Lower leg skin (tissue), 3 donors: Measurements from ENCODE around the gene RAB3IP.

Experiments
- POLR2A ChIP-seq, 2 donors: fragments of 450-650 bp; IDR thresholded peaks; one replicate each; pipeline ENCODE4 v1.6.1; 2016 to 2017; ENCODE audit warnings: antibody characterized with exemption in 2 of 2, mild to moderate bottlenecking in 1 of 2, moderate library complexity in 1 of 2
- TF ChIP-seq, protein P1 (sequence below), 3 donors: fragments of 450-650 bp; IDR thresholded peaks; one replicate each; pipeline ENCODE4 v1.5.1; 2016; ENCODE audit warnings: antibody characterized with exemption in 3 of 3, mild to moderate bottlenecking in 3 of 3, moderate library complexity in 2 of 3

DNA sequence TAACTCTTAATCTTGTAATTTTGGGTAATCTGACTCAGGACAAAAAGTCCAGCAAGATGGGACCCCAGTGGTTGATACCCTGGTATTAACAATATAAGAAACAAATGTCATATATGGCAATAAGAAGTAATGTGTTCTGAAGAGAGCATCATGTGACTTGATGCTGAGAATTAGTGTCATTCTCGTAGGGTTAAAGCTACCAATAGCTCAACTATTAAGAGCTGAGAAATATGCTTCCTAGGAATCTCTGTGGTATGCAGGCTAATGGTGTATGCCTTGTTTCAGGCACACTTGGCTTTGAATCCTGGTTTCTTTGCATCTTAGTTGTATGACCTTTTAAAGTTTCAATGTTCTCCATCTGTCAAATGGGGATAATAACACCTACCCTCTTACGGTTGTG, 95.5 kb downstream of the RAB3IP start:
- TF ChIP-seq, protein P1, sequence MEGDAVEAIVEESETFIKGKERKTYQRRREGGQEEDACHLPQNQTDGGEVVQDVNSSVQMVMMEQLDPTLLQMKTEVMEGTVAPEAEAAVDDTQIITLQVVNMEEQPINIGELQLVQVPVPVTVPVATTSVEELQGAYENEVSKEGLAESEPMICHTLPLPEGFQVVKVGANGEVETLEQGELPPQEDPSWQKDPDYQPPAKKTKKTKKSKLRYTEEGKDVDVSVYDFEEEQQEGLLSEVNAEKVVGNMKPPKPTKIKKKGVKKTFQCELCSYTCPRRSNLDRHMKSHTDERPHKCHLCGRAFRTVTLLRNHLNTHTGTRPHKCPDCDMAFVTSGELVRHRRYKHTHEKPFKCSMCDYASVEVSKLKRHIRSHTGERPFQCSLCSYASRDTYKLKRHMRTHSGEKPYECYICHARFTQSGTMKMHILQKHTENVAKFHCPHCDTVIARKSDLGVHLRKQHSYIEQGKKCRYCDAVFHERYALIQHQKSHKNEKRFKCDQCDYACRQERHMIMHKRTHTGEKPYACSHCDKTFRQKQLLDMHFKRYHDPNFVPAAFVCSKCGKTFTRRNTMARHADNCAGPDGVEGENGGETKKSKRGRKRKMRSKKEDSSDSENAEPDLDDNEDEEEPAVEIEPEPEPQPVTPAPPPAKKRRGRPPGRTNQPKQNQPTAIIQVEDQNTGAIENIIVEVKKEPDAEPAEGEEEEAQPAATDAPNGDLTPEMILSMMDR (IDR thresholded peaks at IDR 0.05): no peak
- no peak for TF ChIP-seq POLR2A (IDR thresholded peaks at IDR 0.05)
